HepG2 (cell line): Measurements from ENCODE around the gene C1orf21. TPM values are rescaled to one million over a fixed set of nuclear protein-coding genes. Genes with fewer than 3 reads are reported as not detected.

Source experiments
- JUNB ChIP-seq: sonication (generic); formaldehyde crosslinking; IDR thresholded peaks from 2 replicates; pipeline ENCODE4 v1.8.0; 2022; ENCODE audit warnings: missing genetic modification reagents, mild to moderate bottlenecking, borderline replicate concordance
- LCORL ChIP-seq, 2 experiments: fragments of 450-650 bp in 1 of 2; sonication (generic) in 1 of 2; formaldehyde crosslinking in 1 of 2; IDR thresholded peaks; 2 replicates each; pipeline versions ENCODE4 v1.5.0 to v1.6.1; 2017 to 2020; ENCODE audit warnings: antibody characterized with exemption in 1 of 2, missing genetic modification reagents in 1 of 2
- MATR3 ChIP-seq: sonication (generic); formaldehyde crosslinking; IDR thresholded peaks from 2 replicates; pipeline ENCODE4 v1.4.0; 2020; ENCODE audit warnings: missing genetic modification reagents
- SIN3A ChIP-seq: IDR thresholded peaks from 2 replicates; pipeline ENCODE4 v1.6.1; 2011; ENCODE audit warnings: low read depth, mild to moderate bottlenecking, control low read depth, low read length, borderline replicate concordance
- SNAPC4 ChIP-seq: sonication (generic); formaldehyde crosslinking; IDR thresholded peaks from 2 replicates; pipeline ENCODE4 v1.4.0; 2020; ENCODE audit warnings: mild to moderate bottlenecking, missing genetic modification reagents
- ZNF224 ChIP-seq: sonication (generic); formaldehyde crosslinking; IDR thresholded peaks from 2 replicates; pipeline ENCODE4 v1.5.0; 2020; ENCODE audit warnings: mild to moderate bottlenecking, missing genetic modification reagents
- ZNF225 ChIP-seq: sonication (generic); formaldehyde crosslinking; IDR thresholded peaks from 2 replicates; pipeline ENCODE4 v1.4.0; 2020; ENCODE audit warnings: mild to moderate bottlenecking, missing genetic modification reagents
- ZNF33A ChIP-seq: sonication (generic); formaldehyde crosslinking; IDR thresholded peaks from 2 replicates; pipeline ENCODE4 v1.5.1; 2020; ENCODE audit warnings: missing genetic modification reagents, mild to moderate bottlenecking, moderate library complexity, borderline replicate concordance
- ZNF512 ChIP-seq: sonication (generic); formaldehyde crosslinking; IDR thresholded peaks from 2 replicates; pipeline ENCODE4 v1.4.0; 2020; ENCODE audit warnings: mild to moderate bottlenecking, missing genetic modification reagents
- ZNF567 ChIP-seq: sonication (generic); formaldehyde crosslinking; IDR thresholded peaks from 2 replicates; pipeline ENCODE4 v1.8.1; 2023; ENCODE audit warnings: mild to moderate bottlenecking, missing genetic modification reagents, borderline replicate concordance
- polyA plus RNA-seq, 8 experiments: library from polyadenylated mRNA; depleted of rRNA in 3 of 8; stranded (reverse) in 7 of 8; unstranded in 1 of 8; fragments of >200 nt; fragmentation: Illumina TruSeq in 4 of 8; extraction: Trizol in 4 of 8; gene quantifications; 2 replicates each; pipeline versions ENCODE4 v1.2.1 to v1.2.3, GENCODE V29; 2011 to 2016; ENCODE audit warnings: low read depth in 4 of 8, missing spikeins in 1 of 8, mixed read lengths in 1 of 8; ENCODE audit not compliant: insufficient read depth in 1 of 8
- total RNA-seq, 5 experiments: library from RNA; depleted of rRNA; stranded (reverse); fragments of >200 nt; fragmentation: Illumina TruSeq; extraction: Trizol; gene quantifications; 2 replicates each; pipeline ENCODE4 v1.2.3, GENCODE V29; 2016; ENCODE audit warnings: low read depth in 1 of 5
- TF ChIP-seq, protein P1 (sequence below): sonication (generic); formaldehyde crosslinking; IDR thresholded peaks from 2 replicates; pipeline ENCODE4 v1.5.0; 2020; ENCODE audit warnings: missing genetic modification reagents

C1orf21 gene
- total and polyA plus RNA-seq, 2 of the 13 experiments (the other 11 are each of a cell fraction or from before 2014, with no cell fraction given), result not detected

DNA sequence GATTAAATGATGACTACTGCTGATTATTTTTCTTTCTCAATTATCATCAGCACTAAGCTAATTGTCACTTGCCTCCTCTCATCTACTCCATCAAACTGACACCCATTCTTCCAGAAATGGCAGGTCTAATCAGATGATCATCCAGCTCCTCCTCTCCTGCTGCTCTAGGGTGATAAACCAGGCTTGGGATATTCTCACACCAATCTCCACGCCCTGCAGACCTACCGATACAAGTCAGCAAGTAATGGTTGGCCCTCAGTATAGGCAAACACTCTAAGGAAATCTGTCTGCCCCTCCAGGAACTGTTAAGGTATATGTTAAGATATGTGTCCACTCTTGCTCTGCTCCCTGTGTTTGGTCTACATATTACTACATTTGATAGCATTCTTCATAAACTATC lies 36.3 kb upstream of the C1orf21 start (continued):
- TF ChIP-seq ZNF512 (CRISPR knock-in tag), result no peak
- TF ChIP-seq, protein P1, sequence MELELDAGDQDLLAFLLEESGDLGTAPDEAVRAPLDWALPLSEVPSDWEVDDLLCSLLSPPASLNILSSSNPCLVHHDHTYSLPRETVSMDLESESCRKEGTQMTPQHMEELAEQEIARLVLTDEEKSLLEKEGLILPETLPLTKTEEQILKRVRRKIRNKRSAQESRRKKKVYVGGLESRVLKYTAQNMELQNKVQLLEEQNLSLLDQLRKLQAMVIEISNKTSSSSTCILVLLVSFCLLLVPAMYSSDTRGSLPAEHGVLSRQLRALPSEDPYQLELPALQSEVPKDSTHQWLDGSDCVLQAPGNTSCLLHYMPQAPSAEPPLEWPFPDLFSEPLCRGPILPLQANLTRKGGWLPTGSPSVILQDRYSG (CRISPR knock-in tag), result no peak
- no peak for TF ChIP-seq ZNF567
- TF ChIP-seq JUNB, result no peak
- no peak for TF ChIP-seq LCORL (IDR thresholded peaks at IDR 0.05)
- TF ChIP-seq LCORL (CRISPR knock-in tag; IDR thresholded peaks at IDR 0.05), result no peak
- no peak for TF ChIP-seq ZNF224
- no peak for TF ChIP-seq MATR3 (CRISPR knock-in tag)
- no peak for TF ChIP-seq SIN3A
- no peak for TF ChIP-seq ZNF225 (CRISPR knock-in tag)
- no peak for TF ChIP-seq SNAPC4 (CRISPR knock-in tag)
- TF ChIP-seq ZNF33A (CRISPR knock-in tag), result no peak
